ENCODE data around the gene STAG1. TPM values are rescaled to one million over a fixed set of nuclear protein-coding genes. Genes with fewer than 3 reads are reported as not detected.
"Not testable (repeated sequence)": the region's sequence is repeated elsewhere in the genome, so short reads cannot be mapped to it uniquely, and the experiment has no call there.

STAG1 gene
- total RNA-seq, 2 experiments from 2014 or later: 42.9 to 44.6 TPM

GRCh38 chr3:136626493-136626892, 125.7 kb downstream of the STAG1 start:
- Mint-ChIP-seq H3K9me3 (peaks cover 8% of the 10 kb centered on the region), H3K27ac (no peak overlapping the region), H3K36me3 (peaks cover 47% of the 10 kb centered on the region), H3K27me3 (no peaks in the 10 kb centered on the region), H3K4me3 (no peak overlapping the region), H3K4me1 (peaks cover 12% of the 10 kb centered on the region)
- no peak for DNase-seq

DNA sequence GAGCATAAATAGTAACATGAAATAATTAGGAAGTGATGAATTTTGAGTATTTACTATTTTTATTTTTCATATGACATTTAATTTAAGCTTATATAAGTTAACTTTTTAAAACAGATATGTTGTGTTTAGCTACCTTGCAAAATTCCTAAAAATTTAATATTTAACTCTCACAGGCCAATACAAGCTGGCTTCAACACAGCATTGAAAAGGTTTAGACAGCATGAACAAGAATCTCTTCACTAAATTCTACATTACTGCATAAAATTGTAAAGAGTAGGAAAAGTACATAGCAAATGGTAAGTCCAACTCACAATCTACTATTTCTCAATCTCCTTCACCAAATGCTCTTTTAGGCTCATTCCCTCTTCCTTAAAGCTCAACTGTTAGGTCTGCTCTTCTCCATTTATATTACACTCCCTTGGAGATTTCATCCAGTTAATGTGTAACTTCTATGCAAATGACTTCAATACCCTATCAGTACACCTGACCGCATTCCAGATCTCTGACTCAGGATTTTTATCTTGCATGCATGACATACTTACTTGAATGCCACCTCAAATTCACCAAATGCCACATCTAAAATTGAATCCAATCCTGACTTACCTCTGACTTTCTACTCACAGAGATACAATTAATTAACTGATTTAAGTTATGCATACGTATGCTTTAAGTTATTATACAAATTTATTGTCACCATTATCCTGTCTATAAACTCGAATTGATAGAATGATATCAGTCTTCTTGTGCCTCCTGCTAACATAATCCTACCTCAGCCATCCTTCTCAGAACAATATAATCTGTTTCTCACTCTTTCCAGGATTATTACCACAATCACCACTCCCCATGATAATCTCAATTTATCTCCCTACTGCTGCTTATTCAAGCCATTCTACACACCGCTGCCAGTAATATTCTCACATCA, 127.0 kb downstream of the STAG1 start:
- Mint-ChIP-seq H3K36me3 (peaks cover 43% of the 10 kb centered on the region), H3K27ac (no peak overlapping the region), H3K9me3 (peaks cover 8% of the 10 kb centered on the region), H3K4me3 (no peak overlapping the region), H3K4me1 (peaks cover 10% of the 10 kb centered on the region), H3K27me3 (no peaks in the 10 kb centered on the region)
- no peak for DNase-seq

DNA sequence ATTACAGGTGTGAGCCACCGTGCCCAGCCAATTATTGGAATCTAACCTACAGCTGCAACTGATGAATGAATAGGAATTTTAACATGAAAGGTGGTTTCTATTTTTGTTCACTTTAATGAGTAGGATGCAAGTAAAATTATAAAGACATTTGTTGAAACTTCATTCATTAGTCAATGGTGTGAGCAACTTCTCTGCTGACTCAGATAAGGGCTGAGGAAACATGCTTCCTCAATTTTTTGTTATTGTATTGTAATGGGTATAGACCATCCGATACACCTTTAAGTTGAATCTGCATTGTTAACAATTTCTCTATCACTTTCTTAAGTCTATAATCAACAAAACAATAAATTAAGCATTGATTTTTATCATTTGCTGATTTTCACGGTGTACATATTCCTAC, 127.8 kb downstream of the STAG1 start:
- Mint-ChIP-seq H3K27ac (no peak overlapping the region), H3K4me1 (peaks cover 10% of the 10 kb centered on the region), H3K9me3 (peaks cover 8% of the 10 kb centered on the region), H3K36me3 (peaks cover 38% of the 10 kb centered on the region), H3K27me3 (no peaks in the 10 kb centered on the region), H3K4me3 (no peak overlapping the region)
- no peak for DNase-seq

DNA sequence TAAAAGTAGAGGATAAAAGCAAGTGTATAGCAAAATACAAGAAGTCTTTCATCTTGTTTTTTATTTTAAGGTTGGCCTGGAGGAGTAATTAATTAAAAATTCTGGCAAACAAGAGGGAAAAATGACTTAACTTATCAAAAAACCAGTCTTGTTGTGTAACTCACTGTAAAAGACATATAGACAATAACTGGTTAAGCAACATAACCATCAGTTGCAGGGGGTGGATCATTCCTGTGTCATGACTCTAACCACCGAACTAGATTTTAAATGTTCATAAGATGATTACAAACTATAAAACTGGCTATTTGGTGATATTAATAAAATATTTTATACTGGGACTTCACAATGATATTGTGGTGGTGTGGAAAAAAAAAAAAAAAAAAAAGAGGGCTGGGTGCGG, 130.6 kb downstream of the STAG1 start:
- H3K4me1 Mint-ChIP-seq: peaks cover 11% of the 10 kb centered on the region

GRCh38 chr3:136620436-136620835, 131.7 kb downstream of the STAG1 start:
- Mint-ChIP-seq H3K27me3 (no peaks in the 10 kb centered on the region), H3K36me3 (peaks cover 35% of the 10 kb centered on the region), H3K4me1 (peaks cover 12% of the 10 kb centered on the region), H3K4me3 (no peak overlapping the region), H3K27ac (no peak overlapping the region), H3K9me3 (no peaks in the 10 kb centered on the region)
- no peak for DNase-seq

More for the DNA sequence above, 130.6 kb downstream of the STAG1 start:
- no peaks in the 10 kb centered on the region for H3K9me3 Mint-ChIP-seq
- no peaks in the 10 kb centered on the region for H3K27me3 Mint-ChIP-seq
- no peak overlapping the region for H3K27ac Mint-ChIP-seq
- no peak overlapping the region for H3K4me3 Mint-ChIP-seq
- no peak for DNase-seq
- peaks cover 36% of the 10 kb centered on the region for H3K36me3 Mint-ChIP-seq

- not testable (repeated sequence) for DNase-seq, H3K27me3 Mint-ChIP-seq, H3K4me3 Mint-ChIP-seq, H3K9me3 Mint-ChIP-seq, H3K27ac Mint-ChIP-seq, H3K4me1 Mint-ChIP-seq
- H3K36me3 Mint-ChIP-seq: peaks cover 29% of the 10 kb centered on the region
Observed at GRCh38 chr3:136617969-136618525, 134.1 kb downstream of the STAG1 start.

GRCh38 chr3:136617198-136617597, 135.0 kb downstream of the STAG1 start:
- Mint-ChIP-seq H3K9me3 (no peaks in the 10 kb centered on the region), H3K4me3 (no peak overlapping the region), H3K4me1 (peaks cover 8% of the 10 kb centered on the region)

DNA sequence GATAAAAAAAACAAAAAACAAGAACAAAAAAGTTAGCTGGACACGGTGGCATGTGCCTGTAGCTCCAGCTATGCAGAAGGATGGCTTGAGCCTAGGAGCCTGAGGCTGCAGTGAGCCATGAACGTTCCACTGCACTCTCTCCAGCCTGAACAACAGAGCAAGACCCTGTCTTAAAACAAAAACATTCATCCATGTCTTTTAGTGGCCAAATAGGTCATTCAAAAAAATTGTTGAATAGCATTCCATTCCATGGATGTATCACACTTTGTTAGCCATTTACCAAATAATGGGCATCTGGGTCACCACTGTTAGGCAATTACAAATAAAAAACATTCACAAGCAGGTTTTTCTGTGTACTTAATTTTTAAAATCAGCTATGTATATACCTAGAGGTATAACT, 139.7 kb downstream of the STAG1 start:
- peaks cover 19% of the 10 kb centered on the region for H3K36me3 Mint-ChIP-seq
- no peak for DNase-seq

More at GRCh38 chr3:136617198-136617597, 135.0 kb downstream of the STAG1 start:
- peaks cover 27% of the 10 kb centered on the region for H3K36me3 Mint-ChIP-seq
- H3K27ac Mint-ChIP-seq: no peak overlapping the region
- H3K27me3 Mint-ChIP-seq: no peaks in the 10 kb centered on the region
- no peak for DNase-seq

DNA sequence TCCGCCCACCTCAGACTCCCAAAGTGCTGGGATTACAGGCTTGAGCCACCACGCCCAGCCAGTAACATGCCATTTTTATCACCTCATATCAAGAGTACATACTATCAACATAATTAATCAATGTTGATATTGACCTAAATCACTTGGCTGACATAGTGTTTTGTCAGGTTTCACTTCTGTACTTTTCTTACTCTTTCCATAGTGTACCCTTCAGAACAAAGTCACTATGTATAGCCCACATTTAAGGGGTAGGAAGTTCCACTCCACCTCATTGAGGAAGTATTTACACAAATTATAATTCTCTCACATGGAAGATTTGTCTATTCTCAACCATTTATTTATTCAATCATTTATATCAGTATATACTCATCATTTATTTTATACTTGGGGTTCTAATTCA, 145.2 kb downstream of the STAG1 start:
- no peak overlapping the region for H3K4me3 Mint-ChIP-seq
- H3K9me3 Mint-ChIP-seq: no peaks in the 10 kb centered on the region
- no peak overlapping the region for H3K27ac Mint-ChIP-seq
- no peak for DNase-seq
- peaks cover 17% of the 10 kb centered on the region for H3K36me3 Mint-ChIP-seq
- H3K4me1 Mint-ChIP-seq: peaks cover 12% of the 10 kb centered on the region
- H3K27me3 Mint-ChIP-seq: no peaks in the 10 kb centered on the region

More for the DNA sequence above, 139.7 kb downstream of the STAG1 start:
- H3K9me3 Mint-ChIP-seq: no peaks in the 10 kb centered on the region
- H3K27me3 Mint-ChIP-seq: no peaks in the 10 kb centered on the region
- no peak overlapping the region for H3K4me3 Mint-ChIP-seq
- H3K27ac Mint-ChIP-seq: no peak overlapping the region
- H3K4me1 Mint-ChIP-seq: peaks cover 5% of the 10 kb centered on the region

- H3K9me3 Mint-ChIP-seq, H3K27ac Mint-ChIP-seq, DNase-seq, H3K27me3 Mint-ChIP-seq, H3K4me3 Mint-ChIP-seq: not testable (repeated sequence)
- Mint-ChIP-seq H3K4me1 (peaks cover 12% of the 10 kb centered on the region), H3K36me3 (peaks cover 17% of the 10 kb centered on the region)
Observed at GRCh38 chr3:136606216-136606615, 146.0 kb downstream of the STAG1 start.

- peaks cover 24% of the 10 kb centered on the region for H3K36me3 Mint-ChIP-seq
- DNase-seq: no peak
- no peak overlapping the region for H3K4me3 Mint-ChIP-seq
- H3K4me1 Mint-ChIP-seq: peaks cover 9% of the 10 kb centered on the region
- H3K27me3 Mint-ChIP-seq: no peaks in the 10 kb centered on the region
- H3K27ac Mint-ChIP-seq: no peak overlapping the region
- no peaks in the 10 kb centered on the region for H3K9me3 Mint-ChIP-seq
Observed at GRCh38 chr3:136604961-136605360, 147.2 kb downstream of the STAG1 start.

DNA sequence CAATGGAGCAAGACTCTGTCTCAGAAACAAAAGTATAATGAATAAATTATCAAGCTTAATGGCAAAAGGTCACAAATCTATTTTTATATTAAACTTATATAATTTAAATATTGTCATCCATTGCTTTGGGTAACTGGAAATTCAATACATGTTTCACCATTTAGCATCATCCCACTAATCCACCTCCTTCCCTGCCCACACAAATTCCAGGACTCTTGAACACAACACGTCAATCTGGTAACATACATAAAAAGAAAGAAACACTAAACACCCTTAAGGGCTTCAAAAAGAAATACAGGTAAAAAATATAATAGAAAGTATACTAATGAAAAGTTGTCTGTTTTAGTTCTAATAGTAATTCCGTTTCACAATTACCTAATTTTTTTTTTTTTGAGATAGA, 149.4 kb downstream of the STAG1 start:
- H3K27me3 Mint-ChIP-seq: no peaks in the 10 kb centered on the region
- no peak overlapping the region for H3K27ac Mint-ChIP-seq
- no peaks in the 10 kb centered on the region for H3K9me3 Mint-ChIP-seq
- peaks cover 26% of the 10 kb centered on the region for H3K36me3 Mint-ChIP-seq
- no peak overlapping the region for H3K4me3 Mint-ChIP-seq
- peaks cover 11% of the 10 kb centered on the region for H3K4me1 Mint-ChIP-seq
- no peak for DNase-seq

DNA sequence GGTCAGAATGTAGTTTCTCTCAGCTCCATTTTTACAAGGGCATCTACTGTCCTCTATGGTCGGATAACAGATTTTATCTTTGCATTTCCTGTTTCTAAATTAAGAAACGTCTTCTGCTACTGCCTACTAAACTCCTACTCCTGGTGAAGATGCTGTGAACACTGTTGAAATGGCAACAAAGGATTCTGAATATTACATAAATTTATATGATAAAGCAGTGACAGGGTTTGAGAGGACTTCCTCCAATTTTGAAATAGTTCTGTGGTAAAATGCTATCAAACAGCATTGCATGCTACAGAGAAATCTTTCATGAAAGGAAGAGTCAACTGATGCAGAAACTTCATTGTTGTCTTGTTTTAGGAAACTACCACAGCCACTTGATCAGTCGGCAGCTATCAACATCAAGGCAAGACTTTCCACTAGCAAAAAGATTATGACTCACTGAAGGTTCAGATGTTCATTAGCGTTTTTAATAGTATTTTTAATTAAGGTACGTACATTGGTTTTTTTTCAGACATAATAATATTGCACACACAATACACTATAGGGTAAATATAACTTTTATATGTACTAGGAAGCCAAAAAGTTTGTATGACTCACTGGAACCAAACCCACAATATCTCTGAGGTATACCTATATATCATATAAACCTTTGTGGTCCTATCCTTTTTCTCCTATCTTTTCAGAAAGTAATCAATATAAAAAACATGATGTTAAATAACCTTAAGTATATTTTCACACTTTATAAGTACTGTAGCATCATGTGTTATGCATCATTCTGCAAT, 156.1 kb downstream of the STAG1 start:
- H3K4me1 Mint-ChIP-seq: peaks cover 19% of the 10 kb centered on the region
- H3K27ac Mint-ChIP-seq: no peak overlapping the region
- H3K27me3 Mint-ChIP-seq: no peaks in the 10 kb centered on the region
- H3K4me3 Mint-ChIP-seq: no peak overlapping the region
- H3K9me3 Mint-ChIP-seq: no peaks in the 10 kb centered on the region
- peaks cover 26% of the 10 kb centered on the region for H3K36me3 Mint-ChIP-seq
- DNase-seq: no peak

GRCh38 chr3:136586580-136586979, 165.6 kb downstream of the STAG1 start:
- Mint-ChIP-seq H3K36me3 (peaks cover 21% of the 10 kb centered on the region), H3K27me3 (no peaks in the 10 kb centered on the region), H3K27ac (no peak overlapping the region), H3K4me3 (no peak overlapping the region), H3K9me3 (no peaks in the 10 kb centered on the region), H3K4me1 (peaks cover 3% of the 10 kb centered on the region)
- no peak for DNase-seq

DNA sequence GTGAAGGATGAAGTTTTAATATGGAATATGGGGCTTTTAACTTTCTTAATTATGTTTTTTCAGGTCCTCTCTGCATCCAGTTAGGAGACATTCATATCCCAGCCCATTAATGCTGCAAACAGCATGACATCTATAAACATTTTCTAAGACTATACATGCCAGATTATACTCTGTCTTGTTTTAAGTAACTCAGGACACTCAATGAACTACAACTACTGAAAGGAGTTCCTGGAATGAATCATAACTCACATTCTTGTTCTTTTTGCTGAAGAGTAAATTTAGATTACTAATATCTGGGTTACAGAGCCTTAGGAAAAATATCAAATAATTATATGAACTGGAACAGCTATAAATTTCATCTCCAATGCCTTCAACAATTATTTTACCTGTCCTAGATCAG, 167.4 kb downstream of the STAG1 start:
- Mint-ChIP-seq H3K27ac (no peak overlapping the region), H3K36me3 (peaks cover 23% of the 10 kb centered on the region), H3K27me3 (no peaks in the 10 kb centered on the region)

More for the DNA sequence above, 167.4 kb downstream of the STAG1 start:
- Mint-ChIP-seq H3K9me3 (no peaks in the 10 kb centered on the region), H3K4me3 (no peak overlapping the region), H3K4me1 (peaks cover 3% of the 10 kb centered on the region)
- DNase-seq: no peak
